ENCODE results near the gene ICAM5.
"Not testable (repeated sequence)": the region's sequence is repeated elsewhere in the genome, so short reads cannot be mapped to it uniquely, and the experiment has no call there.

The ICAM5 gene

GRCh38 chr19:10289836-10290356 is at the start of gene ICAM5:
ICAM5 (plus strand) TSS chr19:10289952; CDS start chr19:10290044, 92 bp downstream.
- DNase-seq (ENCODE audit: low spot score) (peak; percentile 70), ATAC-seq (ENCODE audit: low read depth) (peak; percentile 36)
- H3K4me3 ChIP-seq (ENCODE audit: severe bottlenecking), result peak within 1 kb of the TSS; percentile 47
- H3K27ac ChIP-seq (ENCODE audit: poor library complexity, severe bottlenecking), result peak within 1 kb of the TSS; percentile 61
- no peaks in the 10 kb centered on the region for H3K9me3 ChIP-seq (ENCODE audit: severe bottlenecking)
- H3K4me1 ChIP-seq (ENCODE audit: insufficient read depth, poor library complexity, severe bottlenecking), result peaks cover 18% of the 10 kb centered on the region
- H3K36me3 ChIP-seq (ENCODE audit: low read depth), result peaks cover 7% of the 10 kb centered on the region; the same call in 1 of the 2 replicates
- H3K27me3 ChIP-seq (ENCODE audit: insufficient read depth, poor library complexity, severe bottlenecking), result no peaks in the 10 kb centered on the region
- no peak for TF ChIP-seq CTCF (IDR thresholded peaks at IDR 0.05; ENCODE audit: poor library complexity, severe bottlenecking)

- ATAC-seq (ENCODE audit: low read depth); H3K9me3 ChIP-seq (ENCODE audit: severe bottlenecking); H3K36me3 ChIP-seq (ENCODE audit: low read depth); H3K4me1 ChIP-seq (ENCODE audit: insufficient read depth, poor library complexity, severe bottlenecking); DNase-seq (ENCODE audit: low spot score); H3K27me3 ChIP-seq (ENCODE audit: insufficient read depth, poor library complexity, severe bottlenecking); H3K27ac ChIP-seq (ENCODE audit: poor library complexity, severe bottlenecking); H3K4me3 ChIP-seq (ENCODE audit: severe bottlenecking): not testable (repeated sequence)
Measured at GRCh38 chr19:10241826-10242449, 47.8 kb upstream of the ICAM5 start.

GRCh38 chr19:10243606-10244005 is 46.1 kb upstream of the ICAM5 start:
- Histone ChIP-seq H3K27me3 (ENCODE audit: insufficient read depth, poor library complexity, severe bottlenecking) (no peaks in the 10 kb centered on the region), H3K9me3 (ENCODE audit: severe bottlenecking) (no peaks in the 10 kb centered on the region), H3K4me3 (ENCODE audit: severe bottlenecking) (no peak overlapping the region), H3K4me1 (ENCODE audit: insufficient read depth, poor library complexity, severe bottlenecking) (no peaks in the 10 kb centered on the region), H3K36me3 (ENCODE audit: low read depth) (no peaks in the 10 kb centered on the region), H3K27ac (ENCODE audit: poor library complexity, severe bottlenecking) (no peak overlapping the region)
- DNase-seq (ENCODE audit: low spot score), result no peak
- TF ChIP-seq CTCF (IDR thresholded peaks at IDR 0.05; ENCODE audit: poor library complexity, severe bottlenecking), result no peak
- no peak for ATAC-seq (ENCODE audit: low read depth)

- Histone ChIP-seq H3K9me3 (ENCODE audit: severe bottlenecking) (no peaks in the 10 kb centered on the region), H3K4me1 (ENCODE audit: insufficient read depth, poor library complexity, severe bottlenecking) (no peaks in the 10 kb centered on the region), H3K4me3 (ENCODE audit: severe bottlenecking) (no peak overlapping the region), H3K27me3 (ENCODE audit: insufficient read depth, poor library complexity, severe bottlenecking) (no peaks in the 10 kb centered on the region), H3K36me3 (ENCODE audit: low read depth) (no peaks in the 10 kb centered on the region), H3K27ac (ENCODE audit: poor library complexity, severe bottlenecking) (no peak overlapping the region)
- no peak for DNase-seq (ENCODE audit: low spot score)
- no peak for ATAC-seq (ENCODE audit: low read depth)
- TF ChIP-seq CTCF (IDR thresholded peaks at IDR 0.05; ENCODE audit: poor library complexity, severe bottlenecking), result no peak
Measured at GRCh38 chr19:10245189-10245939, 44.4 kb upstream of the ICAM5 start.

GRCh38 chr19:10246511-10246910 is 43.2 kb upstream of the ICAM5 start:
- no peak for DNase-seq (ENCODE audit: low spot score)
- Histone ChIP-seq H3K27me3 (ENCODE audit: insufficient read depth, poor library complexity, severe bottlenecking) (no peaks in the 10 kb centered on the region), H3K4me1 (ENCODE audit: insufficient read depth, poor library complexity, severe bottlenecking) (no peaks in the 10 kb centered on the region), H3K9me3 (ENCODE audit: severe bottlenecking) (no peaks in the 10 kb centered on the region), H3K36me3 (ENCODE audit: low read depth) (no peaks in the 10 kb centered on the region), H3K4me3 (ENCODE audit: severe bottlenecking) (no peak overlapping the region), H3K27ac (ENCODE audit: poor library complexity, severe bottlenecking) (no peak overlapping the region)
- ATAC-seq (ENCODE audit: low read depth), result no peak
- no peak for TF ChIP-seq CTCF (IDR thresholded peaks at IDR 0.05; ENCODE audit: poor library complexity, severe bottlenecking)
